K562 treated with DMSO at 1 percent for 12 hours (cell line): ENCODE results near the gene PTPRO. TPM values are rescaled to one million over a fixed set of nuclear protein-coding genes. Genes with fewer than 3 reads are reported as not detected.

Experiments
- total RNA-seq: library from RNA; unstranded; fragments of 300-600 nt; gene quantifications from 2 replicates; pipeline ENCODE4 v1.2.3, GENCODE V29; 2022; ENCODE audit not compliant: insufficient read depth

Gene PTPRO
- total RNA-seq = not detected in 2 replicates

GRCh38 chr12:15322164-15323061, at the start of gene PTPRO:
TSS of gene PTPRO (plus strand) at chr12:15322508.

Other genes with a start within 250 kb of the PTPRO start
- 5.7 and 10.2 TPM in 2 replicates for gene RERG, start 101.1 kb upstream of the PTPRO start, total RNA-seq